Mesenchymal stem cell (in vitro differentiated cells and primary cell): ENCODE data around the gene FUT1.
A peak's percentile ranks its signal among the peaks of the same experiment; 100 is the strongest.

Experiments
- DNase-seq: peaks from one replicate; pipeline ENCODE4 v3.0.0-alpha.2; 2013
- H2AFZ ChIP-seq: one replicate; pipeline ENCODE4 v1.6.1; 2013; ENCODE audit warnings: low read depth, mild to moderate bottlenecking, control low read depth, inconsistent platforms, low read length, moderate library complexity
- H2AK5ac ChIP-seq: 2 replicates; pipeline ENCODE4 v1.6.1; 2013; ENCODE audit warnings: low read length, moderate library complexity, mild to moderate bottlenecking, inconsistent platforms; ENCODE audit not compliant: severe bottlenecking
- H2BK120ac ChIP-seq: one replicate; pipeline ENCODE4 v1.6.1; 2013; ENCODE audit warnings: low read depth, mild to moderate bottlenecking, inconsistent platforms, low read length, moderate library complexity
- H2BK12ac ChIP-seq, 2 experiments: one replicate each; pipeline ENCODE4 v1.6.1; 2013; ENCODE audit warnings: inconsistent platforms in 2 of 2, low read length in 2 of 2, mild to moderate bottlenecking in 2 of 2, moderate library complexity in 2 of 2, control low read depth in 1 of 2
- H2BK15ac ChIP-seq: one replicate; pipeline ENCODE4 v1.6.1; 2013; ENCODE audit warnings: mild to moderate bottlenecking, low read depth, inconsistent platforms; ENCODE audit not compliant: poor library complexity, severe bottlenecking
- H2BK5ac ChIP-seq: 2 replicates; pipeline ENCODE4 v1.6.1; 2013; ENCODE audit warnings: low read depth, mild to moderate bottlenecking, low read length, control low read depth, inconsistent platforms; ENCODE audit not compliant: poor library complexity, severe bottlenecking
- H3K14ac ChIP-seq, 2 experiments: one replicate each; pipeline ENCODE4 v1.6.1; 2013; ENCODE audit warnings: inconsistent platforms in 2 of 2, low read length in 2 of 2, control low read depth in 1 of 2, mild to moderate bottlenecking in 1 of 2, moderate library complexity in 1 of 2
- H3K18ac ChIP-seq, 2 experiments: one replicate each; pipeline ENCODE4 v1.6.1; 2013; ENCODE audit warnings: inconsistent platforms in 2 of 2, low read length in 2 of 2, control low read depth in 1 of 2, low read depth in 1 of 2, mild to moderate bottlenecking in 1 of 2
- H3K23ac ChIP-seq, 2 experiments: one replicate each; pipeline ENCODE4 v1.6.1; 2013; ENCODE audit warnings: inconsistent platforms in 2 of 2, low read length in 2 of 2, mild to moderate bottlenecking in 2 of 2, moderate library complexity in 2 of 2, control low read depth in 1 of 2
- H3K27ac ChIP-seq: 2 replicates; pipeline ENCODE4 v1.5.1; 2013; ENCODE audit warnings: mild to moderate bottlenecking, moderate library complexity, low read length, control low read depth, inconsistent platforms; ENCODE audit not compliant: poor library complexity, severe bottlenecking
- H3K27me3 ChIP-seq, 2 experiments: 2 replicates each; pipeline versions ENCODE4 v1.6.1 to v1.7.0; 2013; ENCODE audit warnings: low read length in 2 of 2, mild to moderate bottlenecking in 2 of 2, moderate library complexity in 2 of 2, control low read depth in 1 of 2, inconsistent platforms in 1 of 2; ENCODE audit not compliant: control insufficient read depth in 1 of 2, insufficient read depth in 1 of 2
- H3K36me3 ChIP-seq, 2 experiments: 2 replicates each; pipeline versions ENCODE4 v1.6.1 to v1.7.0; 2013; ENCODE audit warnings: low read length in 2 of 2, control low read depth in 1 of 2, inconsistent platforms in 1 of 2, low read depth in 1 of 2, mild to moderate bottlenecking in 1 of 2; ENCODE audit not compliant: insufficient read depth in 2 of 2, control insufficient read depth in 1 of 2
- H3K4ac ChIP-seq, 2 experiments: one replicate each; pipeline ENCODE4 v1.6.1; 2013; ENCODE audit warnings: inconsistent platforms in 2 of 2, low read length in 2 of 2, mild to moderate bottlenecking in 2 of 2, moderate library complexity in 2 of 2, control low read depth in 1 of 2, low read depth in 1 of 2
- H3K4me1 ChIP-seq: 2 replicates; pipeline ENCODE4 v1.6.1; 2013; ENCODE audit warnings: low read depth, low read length, control low read depth; ENCODE audit not compliant: control insufficient read depth, insufficient read depth
- H3K4me2 ChIP-seq: 2 replicates; pipeline ENCODE4 v1.6.1; 2013; ENCODE audit warnings: low read length, mild to moderate bottlenecking, inconsistent platforms; ENCODE audit not compliant: poor library complexity, severe bottlenecking
- H3K4me3 ChIP-seq, 2 experiments: 2 replicates each; pipeline versions ENCODE4 v1.5.1 to v1.7.0; 2013; ENCODE audit warnings: low read length in 2 of 2, mild to moderate bottlenecking in 2 of 2, control low read depth in 1 of 2, low read depth in 1 of 2; ENCODE audit not compliant: insufficient read depth in 1 of 2
- H3K79me1 ChIP-seq: replicated peaks from 2 replicates; pipeline ENCODE4 v1.6.1; 2013; ENCODE audit warnings: mild to moderate bottlenecking, control low read depth, low read length, inconsistent platforms; ENCODE audit not compliant: poor library complexity, severe bottlenecking
- H3K9ac ChIP-seq: 2 replicates; pipeline ENCODE4 v1.7.0; 2013; ENCODE audit warnings: mild to moderate bottlenecking, low read length, moderate library complexity
- H3K9me3 ChIP-seq: 2 replicates; pipeline ENCODE4 v1.7.0; 2013; ENCODE audit warnings: mild to moderate bottlenecking, low read length; ENCODE audit not compliant: control insufficient read depth
- H4K8ac ChIP-seq: one replicate; pipeline ENCODE4 v1.6.1; 2013; ENCODE audit warnings: inconsistent platforms, mild to moderate bottlenecking, low read length, moderate library complexity
- H4K91ac ChIP-seq: one replicate; pipeline ENCODE4 v1.6.1; 2013; ENCODE audit warnings: mild to moderate bottlenecking, low read length, inconsistent platforms
- WGBS: methylation state at CpG from one replicate; pipeline ENCODE4 v1.1.7; 2013; ENCODE audit warnings: mixed read lengths; 5-methylcytosine and 5-hydroxymethylcytosine counted together

Gene FUT1

GRCh38 chr19:48720613-48721296 lies 31.7 kb downstream of the FUT1 start:
- peak overlapping the region; percentile 89 for H4K91ac ChIP-seq
- H3K4ac ChIP-seq: peak overlapping the region; percentile 13 to 85
- no peaks in the 10 kb centered on the region for H3K36me3 ChIP-seq
- H4K8ac ChIP-seq: peak overlapping the region; percentile 95
- peak; percentile 100 for DNase-seq
- H3K18ac ChIP-seq: peak overlapping the region; percentile 47 to 76
- H3K4me2 ChIP-seq: peak overlapping the region; percentile 49
- WGBS: 1% methylated on average over 32 of the region's 42 CpGs
- no peak overlapping the region for H3K14ac ChIP-seq
- no peak overlapping the region for H2AK5ac ChIP-seq
- H3K9ac ChIP-seq: peak overlapping the region; percentile 88
- peak overlapping the region; percentile 75 for H3K27ac ChIP-seq
- H3K4me1 ChIP-seq: peaks cover 13% of the 10 kb centered on the region
- peak overlapping the region; percentile 68 to 84 for H3K4me3 ChIP-seq
- no peaks in the 10 kb centered on the region for H3K9me3 ChIP-seq
- H2BK120ac ChIP-seq: peak overlapping the region; percentile 77
- H2BK5ac ChIP-seq: no peak overlapping the region
- H3K23ac ChIP-seq: no peak overlapping the region
- peak overlapping the region in 1 of 2 experiments; percentile 21 for H2BK12ac ChIP-seq
- no peaks in the 10 kb centered on the region for H3K79me1 ChIP-seq
- H2BK15ac ChIP-seq: peak overlapping the region; percentile 60
- no peaks in the 10 kb centered on the region for H3K27me3 ChIP-seq
- peak overlapping the region; percentile 66 for H2AFZ ChIP-seq

GRCh38 chr19:48720251-48720612 lies 32.2 kb downstream of the FUT1 start:
- H3K18ac ChIP-seq: peak overlapping the region; percentile 47 to 56
- H3K14ac ChIP-seq: no peak overlapping the region
- peak overlapping the region; percentile 30 for H3K9ac ChIP-seq
- H3K4ac ChIP-seq: peak overlapping the region; percentile 69 to 85
- no peak overlapping the region for H3K23ac ChIP-seq
- H4K91ac ChIP-seq: peak overlapping the region; percentile 11
- no peaks in the 10 kb centered on the region for H3K27me3 ChIP-seq
- no peak overlapping the region for H2AK5ac ChIP-seq
- peak overlapping the region; percentile 66 for H2AFZ ChIP-seq
- H2BK15ac ChIP-seq: no peak overlapping the region
- H3K27ac ChIP-seq: no peak overlapping the region
- no peaks in the 10 kb centered on the region for H3K36me3 ChIP-seq
- no peak for DNase-seq
- 44% methylated on average over 12 of the region's 12 CpGs for WGBS
- H3K79me1 ChIP-seq: peaks cover under 1% of the 10 kb centered on the region
- peaks cover 14% of the 10 kb centered on the region for H3K4me1 ChIP-seq
- no peak overlapping the region for H3K4me2 ChIP-seq
- H3K9me3 ChIP-seq: no peaks in the 10 kb centered on the region
- H2BK5ac ChIP-seq: no peak overlapping the region
- peak overlapping the region; percentile 52 for H4K8ac ChIP-seq
- H2BK120ac ChIP-seq: peak overlapping the region; percentile 77
- peak overlapping the region in 1 of 2 experiments; percentile 50 for H2BK12ac ChIP-seq
- H3K4me3 ChIP-seq: peak overlapping the region in 1 of 2 experiments; percentile 84

GRCh38 chr19:48719263-48720171 lies 32.9 kb downstream of the FUT1 start, which contains the start of gene MAMSTR:
Gene MAMSTR, minus strand, starts transcription at chr19:48719725. Its CDS starts 694 bp downstream, at chr19:48719031.
- WGBS: 89% methylated on average over 32 of the region's 33 CpGs
- no peak within 1 kb of the TSS for H3K27ac ChIP-seq
- peaks cover 8% of the 10 kb centered on the region for H3K79me1 ChIP-seq

More at GRCh38 chr19:48719263-48720171, 32.9 kb downstream of the FUT1 start, which contains the start of gene MAMSTR:
- Histone ChIP-seq H2AFZ (peak within 1 kb of the TSS; percentile 66), H3K4me3 (peak within 1 kb of the TSS in 1 of 2 experiments; percentile 84), H3K14ac (no peak within 1 kb of the TSS), H4K8ac (peak within 1 kb of the TSS; percentile 55), H3K27me3 (no peaks in the 10 kb centered on the region), H3K23ac (no peak within 1 kb of the TSS), H2BK120ac (peak within 1 kb of the TSS; percentile 77), H2BK12ac (peak within 1 kb of the TSS in 1 of 2 experiments; percentile 70), H4K91ac (peak within 1 kb of the TSS; percentile 28), H3K4me2 (no peak within 1 kb of the TSS), H3K4ac (peak within 1 kb of the TSS; percentile 69 to 85), H3K18ac (peak within 1 kb of the TSS; percentile 47 to 56), H2BK15ac (peak within 1 kb of the TSS; percentile 64), H2BK5ac (no peak within 1 kb of the TSS), H3K36me3 (no peaks in the 10 kb centered on the region), H3K4me1 (peaks cover 22% of the 10 kb centered on the region), H3K9ac (peak within 1 kb of the TSS; percentile 88), H3K9me3 (no peaks in the 10 kb centered on the region), H2AK5ac (no peak within 1 kb of the TSS)
- DNase-seq: no peak
